Suppressor macrophage treated with lipopolysaccharide for 4 hours (primary cell): ENCODE results near the gene YPEL2.
"Not testable (repeated sequence)": the region's sequence is repeated elsewhere in the genome, so short reads cannot be mapped to it uniquely, and the experiment has no call there.

Experiments
- DNase-seq: peaks from one replicate; pipeline ENCODE4 v3.0.0-alpha.2; 2020

Gene YPEL2

DNA sequence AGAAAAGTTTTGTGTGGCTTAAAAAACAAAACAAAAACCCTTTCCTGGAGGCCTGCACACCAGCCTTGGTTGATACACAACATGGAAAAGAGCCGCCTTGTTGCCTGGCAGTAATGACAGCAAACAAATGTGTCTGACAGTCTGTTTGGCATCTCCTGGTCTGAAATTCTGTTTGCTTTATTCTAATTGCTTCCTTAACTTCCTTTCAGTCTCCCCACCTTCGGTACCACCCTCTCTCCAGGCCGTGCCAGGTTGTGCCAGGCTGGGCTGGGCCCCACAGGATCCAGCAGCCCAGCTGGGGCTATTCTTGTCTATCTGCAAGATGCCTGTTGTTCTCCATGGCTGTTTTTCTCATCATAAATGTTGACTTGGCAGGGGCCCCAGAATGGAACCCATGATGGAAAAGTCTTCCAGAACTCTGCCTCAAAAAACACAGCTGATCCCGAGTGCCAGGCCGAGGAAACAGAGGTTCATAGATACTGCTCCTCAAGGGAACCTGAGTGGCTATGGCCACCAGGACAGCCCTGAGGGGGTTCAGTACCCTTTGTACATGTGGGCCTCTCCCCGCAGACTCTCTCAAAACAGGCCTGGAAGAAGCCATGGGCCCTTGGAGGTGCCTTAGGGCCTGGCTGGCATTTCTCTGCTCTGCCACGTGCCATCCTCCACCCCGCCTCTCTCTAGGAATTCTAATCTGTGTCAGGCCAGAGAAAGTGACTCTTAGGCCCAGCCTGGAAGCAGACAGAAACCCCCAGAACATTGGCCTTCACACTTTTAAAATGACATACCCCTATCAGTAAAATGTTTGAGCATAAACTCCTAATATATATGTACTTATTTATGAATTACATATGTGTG is 50.5 kb downstream of the YPEL2 start:
- DNase-seq: no peak

DNA sequence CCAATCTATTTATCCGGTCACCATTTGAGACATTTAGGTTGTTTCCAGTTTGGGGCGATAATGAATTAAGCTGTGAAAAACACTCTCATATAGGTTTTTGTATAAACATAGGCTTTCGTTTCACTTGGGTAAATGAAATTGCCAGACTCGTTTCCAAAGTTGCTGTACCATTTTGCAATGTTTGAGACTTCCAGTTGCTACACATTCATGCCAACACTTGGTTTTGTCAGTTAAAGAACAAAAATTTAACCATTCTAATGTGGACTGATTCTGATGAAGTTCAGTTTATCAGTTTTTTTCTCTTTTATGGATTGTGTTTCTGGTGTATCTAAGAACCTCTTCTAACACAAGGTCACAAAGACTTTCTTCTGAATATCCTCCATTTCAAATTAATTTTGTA is 52.4 kb downstream of the YPEL2 start:
- DNase-seq: no peak

DNA sequence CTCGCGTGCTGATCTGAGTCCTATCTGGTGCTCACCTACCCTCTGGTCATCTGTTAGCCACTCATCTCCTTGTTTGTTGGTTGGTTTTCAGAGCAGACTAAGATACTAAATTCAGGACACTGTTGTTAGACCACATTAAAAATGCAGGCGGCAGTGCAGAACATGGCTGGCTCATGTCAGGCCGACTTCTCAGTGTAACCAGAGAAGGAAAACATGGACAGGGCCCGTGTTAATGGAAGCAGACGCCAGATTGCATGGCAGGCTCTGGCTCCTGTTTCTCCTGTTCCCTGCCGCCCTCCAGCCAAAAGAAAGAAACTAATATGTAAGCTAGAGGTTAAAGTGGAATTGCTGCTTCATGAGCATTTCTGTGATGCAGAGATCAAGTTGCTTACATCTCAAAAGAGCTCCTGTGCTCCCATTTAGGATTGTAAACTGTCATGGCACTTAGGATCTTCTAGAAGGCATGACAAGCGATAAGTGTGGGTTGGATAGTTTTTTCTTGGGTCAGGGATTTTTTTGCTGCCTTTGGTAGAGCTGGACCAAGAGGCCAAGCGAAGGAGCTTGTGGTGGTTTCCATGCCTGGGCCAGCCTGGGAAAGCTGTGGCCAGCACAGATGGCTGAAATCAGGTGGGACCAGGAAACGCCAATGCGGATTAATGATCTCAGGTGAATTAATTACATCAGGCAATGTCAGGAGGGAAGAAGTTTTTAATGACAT is 56.1 kb downstream of the YPEL2 start:
- no peak for DNase-seq

DNA sequence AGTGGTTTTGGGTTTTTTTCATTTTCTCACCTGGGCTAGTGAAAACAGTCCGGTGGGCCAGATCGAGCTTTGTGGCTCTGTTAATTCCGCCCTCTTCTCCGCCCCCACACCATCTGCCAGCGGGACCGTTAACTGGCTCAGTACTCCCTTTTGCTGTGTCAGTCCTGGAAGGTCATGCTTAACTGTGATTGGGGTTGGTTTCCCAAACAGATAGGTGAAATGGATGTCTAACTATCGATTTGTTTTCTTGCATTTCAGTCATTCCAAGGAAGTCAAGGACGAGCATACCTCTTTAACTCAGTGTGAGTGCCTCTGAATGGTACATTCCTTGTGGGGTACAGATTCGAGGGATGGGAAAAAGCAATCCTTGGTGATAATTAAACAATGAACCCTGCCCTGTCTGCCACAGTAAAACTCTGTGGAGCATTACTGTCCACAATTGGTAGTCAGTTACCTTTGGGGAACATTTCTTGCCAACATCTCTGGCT is 56.7 kb downstream of the YPEL2 start:
- DNase-seq: no peak

- DNase-seq: no peak
Measured at GRCh38 chr17:59389066-59389465, 57.6 kb downstream of the YPEL2 start.

DNA sequence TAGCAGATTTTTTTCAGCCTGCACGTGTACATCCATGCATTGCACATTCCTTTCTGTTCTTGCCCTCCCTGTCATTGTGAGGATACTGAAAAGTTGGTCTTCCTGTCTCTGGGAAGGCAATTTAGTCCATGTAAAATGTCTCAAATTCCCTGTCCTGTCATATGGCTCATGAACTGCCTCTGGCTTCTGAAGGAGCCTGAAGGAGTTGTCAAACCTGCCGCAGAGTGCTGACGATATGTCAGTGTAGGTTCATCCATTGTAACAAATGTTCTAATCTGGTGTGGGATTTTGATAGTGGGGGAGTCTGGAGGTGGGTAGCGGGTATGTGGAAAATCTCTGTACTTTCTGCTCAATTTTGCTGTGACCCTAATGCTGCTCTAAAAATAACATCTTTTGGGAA is 59.6 kb downstream of the YPEL2 start:
- no peak for DNase-seq

- no peak for DNase-seq
Measured at GRCh38 chr17:59392973-59393679, 61.7 kb downstream of the YPEL2 start.

DNA sequence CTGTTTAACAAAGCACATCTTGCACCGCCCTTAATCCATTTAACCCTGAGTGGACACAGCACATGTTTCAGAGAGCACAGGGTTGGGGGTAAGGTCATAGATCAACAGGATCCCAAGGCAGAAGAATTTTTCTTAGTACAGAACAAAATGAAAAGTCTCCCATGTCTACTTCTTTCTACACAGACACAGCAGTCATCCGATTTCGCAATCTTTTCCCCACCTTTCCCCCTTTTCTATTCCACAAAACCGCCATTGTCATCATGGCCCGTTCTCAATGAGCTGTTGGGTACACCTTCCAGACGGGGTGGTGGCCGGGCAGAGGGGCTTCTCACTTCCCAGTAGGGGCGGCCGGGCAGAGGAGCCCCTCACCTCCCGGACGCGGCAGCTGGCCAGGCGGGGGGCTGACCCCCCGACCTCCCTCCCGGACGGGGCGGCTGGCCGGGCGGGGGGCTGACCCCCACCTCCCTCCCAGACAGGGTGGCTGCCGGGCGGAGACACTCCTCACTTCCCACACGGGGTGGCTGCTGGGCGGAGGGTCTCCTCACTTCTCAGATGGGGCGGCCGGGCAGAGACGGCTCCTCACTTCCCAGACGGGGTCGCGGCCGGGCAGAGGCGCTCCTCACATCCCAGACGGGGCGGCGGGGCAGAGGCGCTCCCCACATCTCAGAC is 62.4 kb downstream of the YPEL2 start:
- DNase-seq: not testable (repeated sequence)

DNA sequence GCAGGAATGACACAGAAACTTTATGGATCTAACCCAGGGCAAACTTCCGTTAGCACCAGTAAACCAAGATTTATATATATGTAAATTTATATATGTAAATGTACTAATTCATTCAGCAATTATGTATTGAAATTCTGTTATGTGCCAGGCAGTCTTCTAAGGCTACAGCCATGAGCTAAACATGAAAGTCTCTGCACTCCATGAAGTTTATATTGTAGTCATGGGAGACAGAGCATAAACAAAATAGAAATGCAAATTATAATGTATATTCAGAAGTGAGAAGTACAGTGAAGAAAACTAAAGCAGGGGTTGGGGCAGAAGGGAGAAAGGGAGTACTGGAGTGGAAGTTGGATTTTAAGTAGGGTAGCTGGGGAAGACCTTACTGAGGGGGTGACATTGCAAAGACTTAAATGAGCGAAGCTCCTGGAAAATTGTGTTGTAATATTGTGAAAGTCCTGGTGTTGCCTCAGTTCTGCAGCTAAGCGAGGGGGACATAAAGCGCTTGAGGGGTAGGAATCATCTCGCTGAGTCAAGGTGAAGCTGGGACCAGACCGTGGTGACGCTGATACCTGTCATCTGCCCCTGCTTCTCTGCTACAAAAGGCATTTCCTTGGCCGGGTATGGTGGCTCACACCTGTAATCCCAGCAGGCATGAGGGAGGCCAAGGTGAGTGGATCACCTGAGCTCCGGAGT is 64.8 kb downstream of the YPEL2 start:
- no peak for DNase-seq

DNA sequence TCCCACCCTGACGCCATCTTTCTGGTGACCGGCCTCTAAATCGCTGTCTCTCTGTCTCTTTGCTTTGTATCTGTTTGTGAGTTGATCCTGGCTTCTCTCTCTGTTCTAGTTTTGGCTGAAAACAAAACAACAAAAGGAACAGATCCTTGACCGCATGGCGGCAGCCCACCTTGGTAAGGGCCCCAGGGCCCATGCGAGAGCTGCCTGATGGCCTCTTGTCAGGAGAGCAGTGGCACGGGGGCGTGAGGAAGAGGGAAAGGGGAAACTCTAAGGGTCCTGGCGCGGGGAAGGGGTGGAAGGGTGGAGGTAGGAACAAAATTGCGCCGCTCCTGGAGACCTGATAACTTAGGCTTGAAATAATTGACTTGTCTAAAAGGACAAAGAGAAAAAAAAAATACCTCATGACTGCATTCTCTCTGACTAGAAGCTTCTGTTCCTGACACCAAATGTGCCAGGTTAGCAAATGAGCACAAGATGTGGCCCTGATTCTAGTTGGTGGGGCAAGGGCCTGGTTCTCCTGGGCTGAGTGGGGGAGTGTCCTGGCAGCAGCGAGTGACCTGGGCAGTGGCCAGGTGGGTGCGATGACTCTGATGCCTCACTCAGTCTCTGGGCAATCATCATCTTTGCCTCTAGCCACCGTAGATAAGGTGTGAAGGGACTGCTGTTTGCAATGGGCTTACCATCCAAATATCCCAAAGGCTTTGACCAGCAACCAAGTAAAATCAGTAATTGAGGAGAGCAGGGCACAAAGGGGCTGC is 66.0 kb downstream of the YPEL2 start:
- no peak for DNase-seq

- DNase-seq: no peak
Measured at GRCh38 chr17:59399914-59400313, 68.5 kb downstream of the YPEL2 start.

- DNase-seq: no peak
Measured at GRCh38 chr17:59400858-59401257, 69.4 kb downstream of the YPEL2 start.

- no peak for DNase-seq
Measured at GRCh38 chr17:59401274-59401673, 69.8 kb downstream of the YPEL2 start.

- no peak for DNase-seq
Measured at GRCh38 chr17:59401725-59402124, 70.3 kb downstream of the YPEL2 start.

DNA sequence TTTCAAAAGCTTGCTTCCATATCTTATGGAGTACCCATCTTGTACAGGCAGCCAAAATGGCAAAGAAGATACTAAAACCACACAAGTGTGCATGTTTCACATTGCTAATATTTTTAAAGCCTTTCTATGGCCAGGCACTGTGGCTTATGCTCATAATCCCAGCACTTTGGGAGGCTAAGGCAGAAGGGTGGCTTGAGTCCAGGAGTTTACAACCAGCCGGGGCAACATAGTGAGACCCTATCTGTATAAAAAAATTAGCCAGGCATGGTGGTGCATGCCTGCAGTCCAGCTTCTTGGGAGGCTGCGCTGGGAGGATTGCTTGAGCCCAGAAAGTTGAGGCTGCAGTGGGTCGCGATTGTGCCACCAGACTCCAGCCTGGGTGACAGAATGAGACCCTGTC is 71.3 kb downstream of the YPEL2 start:
- no peak for DNase-seq

GRCh38 chr17:59404471-59404870 is 73.0 kb downstream of the YPEL2 start:
- DNase-seq: no peak

DNA sequence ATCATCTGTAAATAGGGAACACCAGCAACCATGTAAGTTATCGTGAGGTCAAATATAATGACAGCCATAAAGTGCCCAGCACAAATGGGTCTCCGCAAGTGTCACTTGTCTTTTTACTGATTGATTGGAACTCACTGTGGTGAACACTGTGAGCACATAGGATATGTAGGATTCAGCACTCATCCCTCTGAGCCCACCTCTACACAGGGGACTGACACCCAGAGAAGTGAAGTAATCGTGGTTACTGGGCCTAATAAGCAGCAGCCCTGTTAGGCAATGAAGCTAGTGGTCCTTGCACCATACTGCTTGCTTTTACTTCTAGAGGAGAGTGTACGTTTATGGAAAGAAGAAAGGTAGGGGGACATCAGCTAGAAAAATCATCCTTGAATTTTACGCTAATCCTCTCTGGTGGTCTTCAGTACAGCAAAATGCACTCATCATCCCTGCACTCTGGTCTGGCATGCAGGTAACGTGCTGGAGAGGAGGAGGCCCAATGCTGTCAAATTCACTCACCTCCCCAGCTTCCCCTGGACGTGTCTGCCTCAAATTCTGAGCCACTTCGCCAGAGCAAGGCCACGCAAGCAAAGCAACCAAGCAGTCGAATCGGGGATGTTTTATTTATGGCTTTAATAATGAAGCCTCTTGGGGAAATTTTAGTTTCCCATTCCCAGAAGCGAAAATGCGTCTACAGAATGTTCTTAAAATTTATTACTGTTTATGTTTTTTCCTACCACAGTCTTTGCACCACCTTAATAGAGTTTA is 74.7 kb downstream of the YPEL2 start:
- DNase-seq: no peak

- DNase-seq: no peak
Measured at GRCh38 chr17:59406808-59407381, 75.4 kb downstream of the YPEL2 start.

DNA sequence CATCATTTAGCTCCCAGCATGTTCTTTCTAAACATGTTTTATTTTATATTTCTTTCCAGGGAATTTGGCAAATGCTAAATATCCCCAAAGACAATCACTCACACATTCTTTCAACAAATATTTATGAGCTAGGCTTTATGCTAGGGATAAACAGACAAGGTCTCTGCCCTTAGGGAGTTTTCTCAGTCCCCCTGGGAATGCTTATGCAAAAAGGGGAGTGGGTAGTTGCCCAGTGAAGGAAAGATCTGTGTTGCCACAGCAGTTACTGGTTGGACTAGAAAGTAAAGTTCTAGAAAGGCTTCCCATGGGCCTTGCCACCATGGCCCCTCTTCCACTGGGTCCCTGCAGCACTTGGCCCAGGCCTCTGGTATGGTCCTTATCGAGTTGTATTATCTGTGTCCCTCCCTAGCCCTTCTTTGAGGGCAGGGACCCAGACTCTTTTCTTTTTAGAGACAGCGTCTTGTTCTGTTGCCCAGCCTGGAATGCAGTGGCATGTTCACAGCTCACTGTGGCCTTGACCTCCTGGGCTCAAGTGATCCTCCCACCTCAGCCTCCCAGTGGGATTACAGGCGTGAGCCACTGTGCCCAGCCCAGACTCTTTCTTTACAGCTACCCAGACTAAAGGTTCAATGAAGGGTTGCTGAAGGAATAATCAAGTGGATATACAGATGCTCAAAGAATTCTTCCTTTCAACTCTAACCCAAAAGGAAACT is 78.0 kb downstream of the YPEL2 start:
- DNase-seq: no peak

DNA sequence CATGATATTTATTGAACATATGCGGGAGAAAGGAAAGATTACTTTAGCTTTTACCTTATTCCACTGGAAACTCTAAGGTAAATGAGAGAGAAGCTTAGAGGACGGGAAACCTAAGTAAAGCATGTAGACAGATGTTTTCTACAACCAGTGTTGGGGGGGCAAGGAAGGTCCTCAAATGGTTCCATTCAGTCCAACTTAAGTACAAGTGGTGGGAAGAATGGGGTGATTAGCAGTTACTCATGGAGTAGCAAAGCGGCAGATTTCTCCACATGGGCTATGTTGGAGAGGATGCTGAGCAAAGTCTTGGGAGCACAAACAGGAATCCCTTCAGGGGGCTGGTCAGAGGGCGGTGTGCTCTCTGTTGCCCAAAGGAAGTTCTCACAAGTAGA is 78.6 kb downstream of the YPEL2 start:
- DNase-seq: no peak
